SJCRH30 (cell line): ENCODE results near the gene SLC5A3. TPM values are rescaled to one million over a fixed set of nuclear protein-coding genes. Genes with fewer than 3 reads are reported as not detected.

Experiments
- DNase-seq, 2 experiments: peaks; one replicate each; pipeline ENCODE4 v3.0.0-alpha.2; 2015 to 2020
- H3K27ac ChIP-seq: fragments of 250-450 bp; sonication (Bioruptor Pico); 2 replicates; pipeline ENCODE4 v1.5.1; 2020; ENCODE audit warnings: mild to moderate bottlenecking, moderate library complexity
- H3K27me3 ChIP-seq: fragments of 250-450 bp; sonication (Bioruptor Pico); 2 replicates; pipeline ENCODE4 v1.5.1; 2020; ENCODE audit warnings: mild to moderate bottlenecking, moderate library complexity
- H3K36me3 ChIP-seq: fragments of 250-450 bp; sonication (Bioruptor Pico); 2 replicates; pipeline ENCODE4 v1.5.1; 2020; ENCODE audit warnings: mild to moderate bottlenecking, moderate library complexity
- H3K4me1 ChIP-seq: fragments of 250-450 bp; sonication (Bioruptor Pico); 2 replicates; pipeline ENCODE4 v1.5.1; 2020; ENCODE audit warnings: mild to moderate bottlenecking, moderate library complexity
- H3K4me3 ChIP-seq: fragments of 250-450 bp; sonication (Bioruptor Pico); 2 replicates; pipeline ENCODE4 v1.5.1; 2020; ENCODE audit warnings: mild to moderate bottlenecking, moderate library complexity
- H3K9me3 ChIP-seq: fragments of 250-450 bp; sonication (Bioruptor Pico); replicated peaks from 2 replicates; pipeline ENCODE4 v1.5.1; 2020; ENCODE audit warnings: mild to moderate bottlenecking, moderate library complexity
- total RNA-seq: library from RNA; depleted of rRNA; stranded (reverse); fragments of >200 nt; shearing (Covaris generic); gene quantifications from 2 replicates; pipeline ENCODE4 v1.2.3, GENCODE V29; 2014; rRNA removed

SLC5A3 gene
- total RNA-seq, 1 experiment from 2014 or later, result 9.4 TPM

GRCh38 chr21:34105947-34106541, 32.7 kb downstream of the SLC5A3 start:
- H3K36me3 ChIP-seq, result no peaks in the 10 kb centered on the region; the same call in none of the 2 replicates
- no peaks in the 10 kb centered on the region for H3K27me3 ChIP-seq
- peak overlapping the region; percentile 4; the same call in 1 of the 2 replicates for H3K27ac ChIP-seq
- H3K4me1 ChIP-seq, result peaks cover 5% of the 10 kb centered on the region; the same call in 1 of the 2 replicates
- no peak for DNase-seq
- H3K9me3 ChIP-seq, result no peaks in the 10 kb centered on the region
- no peak overlapping the region for H3K4me3 ChIP-seq

GRCh38 chr21:34107606-34108005, 34.2 kb downstream of the SLC5A3 start:
- no peaks in the 10 kb centered on the region for H3K9me3 ChIP-seq
- peaks cover 5% of the 10 kb centered on the region; the same call in 1 of the 2 replicates for H3K4me1 ChIP-seq
- DNase-seq, result no peak
- no peaks in the 10 kb centered on the region; the same call in none of the 2 replicates for H3K36me3 ChIP-seq
- H3K27me3 ChIP-seq, result no peaks in the 10 kb centered on the region
- no peak overlapping the region for H3K4me3 ChIP-seq
- no peak overlapping the region for H3K27ac ChIP-seq

- Histone ChIP-seq H3K4me3 (no peak overlapping the region), H3K27me3 (no peaks in the 10 kb centered on the region), H3K36me3 (no peaks in the 10 kb centered on the region; the same call in 1 of the 2 replicates), H3K27ac (no peak overlapping the region), H3K4me1 (peaks cover 5% of the 10 kb centered on the region; the same call in 1 of the 2 replicates), H3K9me3 (no peaks in the 10 kb centered on the region)
- DNase-seq, result no peak
These were observed 35.7 kb downstream of the SLC5A3 start for GRCh38 chr21:34109075-34109474.

- DNase-seq, result no peak
- Histone ChIP-seq H3K4me1 (0 out of 2 replicates have a peak, but pooled peaks cover 5% of the 10 kb centered on the region), H3K27ac (no peak overlapping the region), H3K4me3 (no peak overlapping the region), H3K27me3 (no peaks in the 10 kb centered on the region), H3K9me3 (no peaks in the 10 kb centered on the region), H3K36me3 (no peaks in the 10 kb centered on the region; the same call in 1 of the 2 replicates)
These were observed 37.3 kb downstream of the SLC5A3 start for GRCh38 chr21:34110594-34111202.

- H3K4me3 ChIP-seq, result no peak overlapping the region
- no peak overlapping the region for H3K27ac ChIP-seq
- H3K4me1 ChIP-seq, result no peaks in the 10 kb centered on the region
- no peak for DNase-seq
- H3K36me3 ChIP-seq, result no peaks in the 10 kb centered on the region; the same call in 1 of the 2 replicates
- no peaks in the 10 kb centered on the region for H3K27me3 ChIP-seq
- no peaks in the 10 kb centered on the region for H3K9me3 ChIP-seq
These were observed 39.1 kb downstream of the SLC5A3 start for GRCh38 chr21:34112316-34113033.

GRCh38 chr21:34113842-34114241, 40.5 kb downstream of the SLC5A3 start:
- Histone ChIP-seq H3K4me3 (no peak overlapping the region), H3K27ac (no peak overlapping the region), H3K9me3 (no peaks in the 10 kb centered on the region), H3K4me1 (no peaks in the 10 kb centered on the region), H3K27me3 (no peaks in the 10 kb centered on the region), H3K36me3 (no peaks in the 10 kb centered on the region)
- no peak for DNase-seq

GRCh38 chr21:34115160-34115559, 41.8 kb downstream of the SLC5A3 start:
- no peaks in the 10 kb centered on the region for H3K9me3 ChIP-seq
- H3K27ac ChIP-seq, result no peak overlapping the region
- H3K27me3 ChIP-seq, result no peaks in the 10 kb centered on the region
- no peak overlapping the region for H3K4me3 ChIP-seq
- no peaks in the 10 kb centered on the region for H3K4me1 ChIP-seq
- DNase-seq, result no peak
- no peaks in the 10 kb centered on the region for H3K36me3 ChIP-seq

- H3K4me1 ChIP-seq, result no peaks in the 10 kb centered on the region
- H3K27ac ChIP-seq, result no peak overlapping the region
- no peak overlapping the region for H3K4me3 ChIP-seq
- DNase-seq, result peak in 1 of 2 experiments; percentile 9
- H3K36me3 ChIP-seq, result no peaks in the 10 kb centered on the region
- H3K9me3 ChIP-seq, result no peaks in the 10 kb centered on the region
- H3K27me3 ChIP-seq, result no peaks in the 10 kb centered on the region
These were observed 43.2 kb downstream of the SLC5A3 start for GRCh38 chr21:34116569-34116968.

- Histone ChIP-seq H3K9me3 (no peaks in the 10 kb centered on the region), H3K36me3 (no peaks in the 10 kb centered on the region), H3K27me3 (no peaks in the 10 kb centered on the region), H3K4me1 (no peaks in the 10 kb centered on the region), H3K27ac (no peak overlapping the region), H3K4me3 (no peak overlapping the region)
- DNase-seq, result no peak
These were observed 47.5 kb downstream of the SLC5A3 start for GRCh38 chr21:34120867-34121266.

GRCh38 chr21:34122047-34122446, 48.7 kb downstream of the SLC5A3 start:
- no peak for DNase-seq

More at GRCh38 chr21:34122047-34122446, 48.7 kb downstream of the SLC5A3 start:
- Histone ChIP-seq H3K9me3 (no peaks in the 10 kb centered on the region), H3K27me3 (no peaks in the 10 kb centered on the region), H3K4me1 (no peaks in the 10 kb centered on the region), H3K4me3 (no peak overlapping the region), H3K36me3 (no peaks in the 10 kb centered on the region), H3K27ac (no peak overlapping the region)

Other genes with a start within 250 kb of the SLC5A3 start
- 307 and 349 TPM in 2 replicates for gene ATP5PO, start 157.8 kb upstream of the SLC5A3 start, total RNA-seq
- gene MRPS6, start within 50 bp of the SLC5A3 start, total RNA-seq, result 28.0 and 32.6 TPM in 2 replicates